GM21717 (cell line): ENCODE results near the gene PDE4DIP.
"Not testable (repeated sequence)": the region's sequence is repeated elsewhere in the genome, so short reads cannot be mapped to it uniquely, and the experiment has no call there.

Source experiments
- ATAC-seq: cut with Tn5 transposase; IDR thresholded peaks from one replicate; pipeline ENCODE4 v1.9.1; 2021; ENCODE audit warnings: mild to moderate bottlenecking, moderate library complexity; ENCODE audit not compliant: unreplicated experiment

Gene PDE4DIP

GRCh38 chr1:148969126-148969525 is 124.9 kb downstream of the PDE4DIP start:
- ATAC-seq: not testable (repeated sequence)

GRCh38 chr1:148975453-148975852 is 131.2 kb downstream of the PDE4DIP start:
- not testable (repeated sequence) for ATAC-seq

GRCh38 chr1:148975866-148976537 is 131.8 kb downstream of the PDE4DIP start:
- ATAC-seq: not testable (repeated sequence)

DNA sequence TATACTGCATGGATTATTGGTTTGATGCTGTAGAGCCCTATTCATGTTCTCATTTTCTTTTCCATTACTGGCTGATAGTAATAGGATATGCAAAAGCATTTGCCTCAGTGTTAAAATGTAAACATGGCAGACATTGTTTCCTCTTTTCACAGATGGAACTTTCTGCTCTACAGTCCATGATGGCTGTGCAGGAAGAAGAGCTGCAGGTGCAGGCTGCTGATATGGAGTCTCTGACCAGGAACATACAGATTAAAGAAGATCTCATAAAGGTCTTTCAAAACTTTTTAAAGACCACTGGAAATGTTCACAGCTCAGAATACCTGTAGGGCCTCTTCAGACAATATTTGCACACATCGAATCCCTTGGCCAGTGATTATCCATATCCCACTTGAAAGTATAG is 133.6 kb downstream of the PDE4DIP start:
- ATAC-seq: not testable (repeated sequence)

GRCh38 chr1:148989378-148989777 is 145.2 kb downstream of the PDE4DIP start:
- not testable (repeated sequence) for ATAC-seq

DNA sequence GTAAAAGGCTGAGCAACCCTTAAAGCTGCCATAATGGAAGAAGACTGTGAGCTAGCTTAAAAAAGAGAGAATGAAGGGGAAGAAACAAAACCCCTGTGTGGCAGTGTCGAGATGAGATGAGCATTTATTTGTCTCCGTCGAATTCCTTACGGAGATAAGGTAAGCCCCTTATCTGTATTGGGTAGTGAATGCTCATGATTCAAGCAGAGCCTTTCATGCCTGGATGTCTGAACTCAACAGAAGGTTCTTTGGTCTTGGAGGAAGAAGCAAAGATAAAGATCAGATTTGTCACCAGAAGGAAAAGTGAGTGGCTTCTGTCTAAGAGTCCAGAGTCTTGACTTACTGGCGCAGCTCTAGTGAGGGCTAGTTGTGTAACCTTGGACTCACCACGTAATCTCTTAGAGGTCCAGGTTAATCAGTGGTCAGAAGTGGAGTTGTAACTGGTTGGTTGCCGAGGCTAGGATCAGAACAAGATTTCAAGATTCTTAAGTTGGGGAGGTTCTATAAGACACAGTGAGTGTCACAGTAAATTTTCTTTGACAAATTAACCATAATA is 146.1 kb downstream of the PDE4DIP start:
- not testable (repeated sequence) for ATAC-seq

- not testable (repeated sequence) for ATAC-seq
Observed at GRCh38 chr1:148991818-148992217, 147.6 kb downstream of the PDE4DIP start.

- not testable (repeated sequence) for ATAC-seq
Observed at GRCh38 chr1:148992364-148992763, 148.1 kb downstream of the PDE4DIP start.

GRCh38 chr1:148996449-148997224 is 152.4 kb downstream of the PDE4DIP start:
- ATAC-seq: not testable (repeated sequence)

DNA sequence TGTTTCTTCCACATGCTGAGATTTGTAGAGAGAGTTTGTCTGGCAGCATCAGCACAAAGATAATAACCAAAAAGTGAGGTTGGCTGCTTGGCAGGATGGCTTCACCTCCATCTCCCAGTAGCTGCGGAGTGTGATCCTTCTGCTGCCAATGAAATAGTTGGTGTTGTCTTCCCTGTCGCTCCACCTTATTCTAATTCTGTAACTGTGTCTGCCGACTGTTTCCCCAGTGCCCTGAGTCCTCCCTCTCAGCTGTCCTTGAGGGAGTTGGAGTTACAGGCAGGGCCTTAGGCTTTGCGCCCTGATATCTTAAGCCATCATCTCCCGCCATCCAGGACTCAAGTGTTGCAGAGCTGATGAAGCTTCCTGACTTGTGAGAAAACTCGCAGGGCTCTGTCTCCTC is 153.2 kb downstream of the PDE4DIP start:
- not testable (repeated sequence) for ATAC-seq

DNA sequence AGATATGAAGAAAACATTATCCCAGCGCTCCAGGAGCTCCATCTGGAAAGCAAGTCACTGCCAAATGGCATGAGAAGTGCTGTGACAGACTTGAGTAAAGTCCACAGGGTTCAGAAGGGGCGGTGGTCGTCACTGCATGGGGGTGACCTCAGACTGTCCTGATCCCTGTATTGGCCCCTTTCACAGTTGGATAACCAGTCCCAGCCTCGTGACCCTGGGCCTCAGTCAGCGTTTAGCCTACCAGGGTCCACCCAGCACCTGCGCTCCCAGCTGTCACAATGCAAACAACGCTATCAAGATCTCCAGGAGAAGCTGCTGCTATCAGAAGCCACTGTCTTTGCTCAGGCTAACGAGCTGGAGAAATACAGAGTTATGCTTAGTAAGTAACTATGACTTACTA is 158.4 kb downstream of the PDE4DIP start:
- not testable (repeated sequence) for ATAC-seq

DNA sequence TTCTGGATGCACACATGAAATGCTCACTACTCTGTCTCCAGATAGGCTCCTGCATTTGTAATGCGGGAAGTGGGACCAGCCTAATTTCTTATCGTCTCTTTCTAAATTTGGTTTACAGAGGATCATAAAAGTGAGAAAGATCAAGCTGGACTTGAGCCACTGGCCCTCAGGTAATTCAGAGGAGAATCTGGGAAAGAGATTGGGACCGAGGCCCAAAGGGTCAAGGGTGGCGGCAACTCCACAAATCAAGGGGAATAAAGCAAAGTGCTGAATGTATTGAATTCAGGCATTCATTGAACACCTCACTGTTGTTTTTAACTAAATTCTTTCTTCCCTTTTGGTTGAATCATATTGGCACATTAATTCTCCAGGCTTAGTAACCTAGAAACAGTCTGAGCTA is 164.1 kb downstream of the PDE4DIP start:
- ATAC-seq: not testable (repeated sequence)

DNA sequence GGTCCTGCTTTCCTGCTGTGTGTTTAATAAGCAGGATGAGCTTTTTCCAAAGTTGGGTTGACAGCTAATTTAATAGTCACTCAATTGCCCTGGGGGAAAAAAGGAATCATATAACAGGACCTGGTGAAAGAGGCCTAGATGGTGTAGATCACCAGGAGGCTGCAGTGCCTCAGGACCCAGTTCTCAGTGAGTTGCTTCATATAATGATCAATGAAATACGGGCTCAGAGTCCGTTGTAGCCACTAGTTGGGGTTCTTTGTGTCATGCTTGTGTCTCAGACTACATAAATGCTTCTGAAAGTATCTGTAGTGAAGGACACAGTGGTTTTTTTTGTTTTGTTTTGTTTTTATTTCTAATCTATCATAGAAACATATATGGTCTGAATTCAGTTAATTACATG is 164.5 kb downstream of the PDE4DIP start:
- ATAC-seq: not testable (repeated sequence)

- ATAC-seq: not testable (repeated sequence)
Observed at GRCh38 chr1:149009761-149010160, 165.5 kb downstream of the PDE4DIP start.

DNA sequence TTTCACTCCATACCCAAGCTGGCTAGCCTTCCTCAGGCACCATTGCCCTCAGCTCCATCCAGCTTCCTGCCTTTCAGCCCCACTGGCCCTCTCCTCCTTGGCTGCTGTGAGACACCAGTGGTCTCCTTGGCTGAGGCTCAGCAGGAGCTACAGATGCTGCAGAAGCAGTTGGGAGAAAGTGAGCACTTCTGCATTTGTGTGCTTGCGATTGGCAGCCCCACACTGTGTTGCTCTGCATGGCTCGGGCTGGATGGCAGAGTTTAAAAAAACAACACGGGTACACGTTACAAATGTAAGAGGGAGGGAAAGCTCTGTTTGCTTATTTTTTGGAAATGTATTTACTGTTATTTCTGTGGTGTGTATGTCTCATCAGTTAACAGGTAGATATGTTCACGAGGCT is 168.4 kb downstream of the PDE4DIP start:
- not testable (repeated sequence) for ATAC-seq

DNA sequence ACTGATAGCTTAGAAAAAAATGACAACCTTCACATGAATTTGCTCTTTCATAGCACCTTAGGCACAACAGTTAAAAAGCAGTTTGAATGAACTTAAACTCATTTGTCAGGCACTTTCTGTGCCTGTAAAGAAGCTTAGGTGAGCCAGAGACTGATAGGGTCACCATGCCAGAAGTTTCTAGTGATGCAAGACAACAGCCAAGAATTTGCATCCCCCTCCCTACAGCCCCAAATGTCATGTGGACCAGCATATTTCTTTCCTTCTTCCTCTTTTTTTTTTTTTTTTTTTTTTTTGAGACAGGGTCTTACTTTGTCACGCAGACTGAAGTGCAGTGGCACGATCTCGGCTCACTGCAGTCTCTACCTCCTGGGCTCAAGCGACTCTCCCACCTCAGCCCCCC is 169.3 kb downstream of the PDE4DIP start:
- ATAC-seq: not testable (repeated sequence)

GRCh38 chr1:149015522-149015921 is 171.3 kb downstream of the PDE4DIP start:
- ATAC-seq: not testable (repeated sequence)

- not testable (repeated sequence) for ATAC-seq
Observed at GRCh38 chr1:149016626-149017025, 172.4 kb downstream of the PDE4DIP start.

- ATAC-seq: not testable (repeated sequence)
Observed at GRCh38 chr1:149018577-149018976, 174.3 kb downstream of the PDE4DIP start.

- ATAC-seq: not testable (repeated sequence)
Observed at GRCh38 chr1:149024327-149024726, 180.1 kb downstream of the PDE4DIP start.

- ATAC-seq: not testable (repeated sequence)
Observed at GRCh38 chr1:149033916-149034315, 189.7 kb downstream of the PDE4DIP start.

- not testable (repeated sequence) for ATAC-seq
Observed at GRCh38 chr1:149043056-149043455, 198.8 kb downstream of the PDE4DIP start.
